ENCODE results near the gene DLGAP1. TPM values are rescaled to one million over a fixed set of nuclear protein-coding genes. Genes with fewer than 3 reads are reported as not detected.

The DLGAP1 gene
- polyA plus RNA-seq, 1 donor from 2014 or later, result 4.5 TPM

GRCh38 chr18:4198956-4199355 is 256.2 kb downstream of the DLGAP1 start:
- TF ChIP-seq EZH2 (IDR thresholded peaks at IDR 0.05; ENCODE audit: borderline replicate concordance, insufficient read depth, low read length, poor library complexity, severe bottlenecking) (no peak), RAD21 (conservative IDR thresholded peaks at IDR 0.05) (no peak), CTCF (IDR thresholded peaks at IDR 0.05; ENCODE audit: poor library complexity, severe bottlenecking) (no peak), TAF1 (IDR thresholded peaks at IDR 0.05; ENCODE audit: low read depth) (no peak), MXI1 (conservative IDR thresholded peaks at IDR 0.05; ENCODE audit: poor library complexity, severe bottlenecking) (no peak), REST (IDR thresholded peaks at IDR 0.05; ENCODE audit: borderline replicate concordance) (no peak), SMC3 (conservative IDR thresholded peaks at IDR 0.05; ENCODE audit: poor library complexity) (no peak), EP300 (conservative IDR thresholded peaks at IDR 0.05; ENCODE audit: poor library complexity, severe bottlenecking) (no peak), POLR2AphosphoS5 (IDR thresholded peaks at IDR 0.05) (no peak)
- Histone ChIP-seq H3K79me2 (replicated peaks; ENCODE audit: insufficient read depth, low read length) (no peaks in the 10 kb centered on the region), H3K9me2 (ENCODE audit: insufficient read depth, low read length) (no peaks in the 10 kb centered on the region), H3F3A (ENCODE audit: insufficient read depth, low read length, poor library complexity, severe bottlenecking) (no peaks in the 10 kb centered on the region), H4K20me1 (ENCODE audit: insufficient read depth) (no peaks in the 10 kb centered on the region), H3K4me3 (ENCODE audit: low read length) (no peak overlapping the region), H3K4me2 (ENCODE audit: low read length) (no peak overlapping the region), H2AFZ (ENCODE audit: low read depth, low read length) (no peak overlapping the region), H3K27me3 (ENCODE audit: insufficient read depth, low read depth, low read length) (no peaks in the 10 kb centered on the region), H3K36me3 (ENCODE audit: insufficient read depth, low read length) (no peaks in the 10 kb centered on the region), H3K27ac (ENCODE audit: low read length) (no peak overlapping the region), H3K9me3 (ENCODE audit: low read length) (no peaks in the 10 kb centered on the region), H3K9ac (ENCODE audit: low read length) (no peak overlapping the region)

GRCh38 chr18:4196351-4196750 is 258.8 kb downstream of the DLGAP1 start:
- H3K27ac ChIP-seq (ENCODE audit: low read length), result no peak overlapping the region

More at GRCh38 chr18:4196351-4196750, 258.8 kb downstream of the DLGAP1 start:
- no peaks in the 10 kb centered on the region for H3F3A ChIP-seq (ENCODE audit: insufficient read depth, low read length, poor library complexity, severe bottlenecking)
- no peak for TF ChIP-seq EP300 (conservative IDR thresholded peaks at IDR 0.05; ENCODE audit: poor library complexity, severe bottlenecking)
- no peak for TF ChIP-seq MXI1 (conservative IDR thresholded peaks at IDR 0.05; ENCODE audit: poor library complexity, severe bottlenecking)
- no peak for TF ChIP-seq REST (IDR thresholded peaks at IDR 0.05; ENCODE audit: borderline replicate concordance)
- TF ChIP-seq POLR2AphosphoS5 (IDR thresholded peaks at IDR 0.05), result no peak
- TF ChIP-seq SMC3 (conservative IDR thresholded peaks at IDR 0.05; ENCODE audit: poor library complexity), result no peak
- TF ChIP-seq TAF1 (IDR thresholded peaks at IDR 0.05; ENCODE audit: low read depth), result no peak
- no peak for TF ChIP-seq RAD21 (conservative IDR thresholded peaks at IDR 0.05)
- TF ChIP-seq CTCF (IDR thresholded peaks at IDR 0.05; ENCODE audit: poor library complexity, severe bottlenecking), result no peak
- no peak for TF ChIP-seq EZH2 (IDR thresholded peaks at IDR 0.05; ENCODE audit: borderline replicate concordance, insufficient read depth, low read length, poor library complexity, severe bottlenecking)
- H3K79me2 ChIP-seq (replicated peaks; ENCODE audit: insufficient read depth, low read length), result no peaks in the 10 kb centered on the region
- no peak overlapping the region for H3K4me3 ChIP-seq (ENCODE audit: low read length)
- H3K27me3 ChIP-seq (ENCODE audit: insufficient read depth, low read depth, low read length), result no peaks in the 10 kb centered on the region
- no peaks in the 10 kb centered on the region for H4K20me1 ChIP-seq (ENCODE audit: insufficient read depth)
- H3K4me2 ChIP-seq (ENCODE audit: low read length), result no peak overlapping the region
- H2AFZ ChIP-seq (ENCODE audit: low read depth, low read length), result no peak overlapping the region
- no peaks in the 10 kb centered on the region for H3K9me2 ChIP-seq (ENCODE audit: insufficient read depth, low read length)
- H3K36me3 ChIP-seq (ENCODE audit: insufficient read depth, low read length), result no peaks in the 10 kb centered on the region
- H3K9ac ChIP-seq (ENCODE audit: low read length), result no peak overlapping the region
- H3K9me3 ChIP-seq (ENCODE audit: low read length), result no peaks in the 10 kb centered on the region

Measured in neural cell (in vitro differentiated cells).